Measurements from ENCODE around the gene PPP1R14C.

GRCh38 chr6:150184850-150185731 is 42.2 kb downstream of the PPP1R14C start:
- TF ChIP-seq, protein P1, sequence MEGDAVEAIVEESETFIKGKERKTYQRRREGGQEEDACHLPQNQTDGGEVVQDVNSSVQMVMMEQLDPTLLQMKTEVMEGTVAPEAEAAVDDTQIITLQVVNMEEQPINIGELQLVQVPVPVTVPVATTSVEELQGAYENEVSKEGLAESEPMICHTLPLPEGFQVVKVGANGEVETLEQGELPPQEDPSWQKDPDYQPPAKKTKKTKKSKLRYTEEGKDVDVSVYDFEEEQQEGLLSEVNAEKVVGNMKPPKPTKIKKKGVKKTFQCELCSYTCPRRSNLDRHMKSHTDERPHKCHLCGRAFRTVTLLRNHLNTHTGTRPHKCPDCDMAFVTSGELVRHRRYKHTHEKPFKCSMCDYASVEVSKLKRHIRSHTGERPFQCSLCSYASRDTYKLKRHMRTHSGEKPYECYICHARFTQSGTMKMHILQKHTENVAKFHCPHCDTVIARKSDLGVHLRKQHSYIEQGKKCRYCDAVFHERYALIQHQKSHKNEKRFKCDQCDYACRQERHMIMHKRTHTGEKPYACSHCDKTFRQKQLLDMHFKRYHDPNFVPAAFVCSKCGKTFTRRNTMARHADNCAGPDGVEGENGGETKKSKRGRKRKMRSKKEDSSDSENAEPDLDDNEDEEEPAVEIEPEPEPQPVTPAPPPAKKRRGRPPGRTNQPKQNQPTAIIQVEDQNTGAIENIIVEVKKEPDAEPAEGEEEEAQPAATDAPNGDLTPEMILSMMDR (IDR thresholded peaks at IDR 0.05 in 8 of 11, conservative IDR thresholded peaks at IDR 0.05 in 3 of 11): no peak
- TF ChIP-seq POLR2A (IDR thresholded peaks at IDR 0.05) (no peak), POLR2AphosphoS5 (IDR thresholded peaks at IDR 0.05) (no peak)
